HG02870 (cell line): ENCODE results near the gene LITAF.
A peak's percentile ranks its signal among the peaks of the same experiment; 100 is the strongest.
"Not testable (repeated sequence)": the region's sequence is repeated elsewhere in the genome, so short reads cannot be mapped to it uniquely, and the experiment has no call there.

Experiments
- ATAC-seq: cut with Tn5 transposase; IDR thresholded peaks from one replicate; pipeline ENCODE4 v1.9.1; 2021; ENCODE audit warnings: mild to moderate bottlenecking, moderate library complexity; ENCODE audit not compliant: unreplicated experiment

The LITAF gene

GRCh38 chr16:11601425-11601824 lies 14.7 kb upstream of the LITAF start:
- no peak for ATAC-seq

GRCh38 chr16:11599579-11599978 lies 12.9 kb upstream of the LITAF start:
- no peak for ATAC-seq

- ATAC-seq = no peak
Measured at GRCh38 chr16:11597235-11598095, 10.7 kb upstream of the LITAF start.

DNA sequence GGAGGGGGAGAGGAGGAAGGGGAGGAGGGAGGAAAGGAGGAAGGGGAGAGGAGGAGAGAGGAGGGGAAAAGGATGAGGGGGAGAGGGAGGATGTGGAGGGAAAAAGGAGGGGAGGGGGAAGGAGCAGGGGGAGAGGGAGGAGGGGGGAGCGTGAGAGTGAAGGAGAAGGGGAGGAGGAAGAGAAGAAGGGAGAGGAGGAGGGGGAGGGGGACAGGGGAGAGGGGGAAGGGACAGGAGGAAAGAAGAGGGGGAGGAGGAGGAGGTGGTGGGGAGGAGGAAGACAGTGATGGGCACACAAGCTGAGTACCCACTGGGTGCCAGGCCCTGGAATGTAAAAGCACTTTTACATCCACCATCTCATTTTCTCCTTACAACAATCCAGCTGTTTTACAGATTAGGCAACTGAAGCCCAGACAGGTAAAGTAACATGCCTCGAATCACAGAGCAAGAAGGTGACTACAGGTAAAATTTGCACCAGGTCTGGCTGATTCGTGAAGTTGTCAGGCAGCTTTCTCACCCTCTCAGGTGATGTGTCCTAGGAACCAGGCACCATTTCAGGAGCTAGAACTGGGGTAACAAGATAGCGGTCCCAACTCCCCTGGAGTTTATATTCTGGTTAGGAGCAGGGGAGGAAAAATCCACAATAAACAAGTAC lies 10.0 kb upstream of the LITAF start:
- ATAC-seq = no peak

DNA sequence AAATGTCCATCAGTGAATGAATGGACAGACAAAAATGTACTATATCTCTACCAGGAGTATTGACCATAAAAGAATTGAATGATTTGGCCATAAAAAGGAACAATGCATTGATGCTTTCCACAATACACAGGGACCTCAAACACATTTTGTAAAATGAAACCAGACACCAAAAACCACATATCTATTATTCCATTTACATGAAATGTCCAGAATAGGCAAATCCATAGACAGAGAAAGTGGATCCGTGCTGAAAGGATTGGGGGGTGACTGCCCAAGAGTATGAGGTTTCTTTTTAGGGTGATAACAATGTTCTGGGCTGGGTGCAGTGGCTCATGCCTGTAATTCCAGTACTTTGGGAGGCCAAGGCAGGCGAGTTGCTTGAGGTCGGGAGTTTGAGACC lies 6.9 kb upstream of the LITAF start:
- ATAC-seq = no peak

- ATAC-seq = not testable (repeated sequence)
Measured at GRCh38 chr16:11593076-11593475, 6.4 kb upstream of the LITAF start.

GRCh38 chr16:11591630-11592029 lies 4.9 kb upstream of the LITAF start:
- not testable (repeated sequence) for ATAC-seq

DNA sequence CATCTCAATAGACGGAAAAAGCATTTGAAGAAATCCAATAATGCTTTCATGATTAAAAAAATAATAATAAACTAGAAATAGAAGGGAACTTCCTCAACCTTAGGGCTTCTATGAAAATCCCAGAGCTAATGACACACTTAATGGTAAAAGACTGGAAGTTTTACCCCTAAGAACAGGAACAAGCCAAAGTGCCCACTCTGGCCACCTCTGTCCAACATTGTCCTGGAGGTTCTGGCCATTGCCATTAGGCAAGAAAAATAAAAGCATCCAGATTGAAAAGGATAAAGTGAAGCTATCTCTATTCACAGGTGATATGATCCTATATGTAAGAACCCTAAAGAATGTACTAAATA lies 2.5 kb upstream of the LITAF start:
- no peak for ATAC-seq

GRCh38 chr16:11588321-11589197 lies 1.8 kb upstream of the LITAF start:
- ATAC-seq = no peak

- no peak for ATAC-seq
Measured at GRCh38 chr16:11587643-11588247, 1.0 kb upstream of the LITAF start.

GRCh38 chr16:11586378-11586855 lies 302 bp downstream of the LITAF start:
- ATAC-seq = peak; percentile 15

GRCh38 chr16:11585460-11586377 lies 1.0 kb downstream of the LITAF start:
- no peak for ATAC-seq

- no peak for ATAC-seq
Measured at GRCh38 chr16:11583889-11584565, 2.7 kb downstream of the LITAF start.

- no peak for ATAC-seq
Measured at GRCh38 chr16:11583166-11583565, 3.6 kb downstream of the LITAF start.

DNA sequence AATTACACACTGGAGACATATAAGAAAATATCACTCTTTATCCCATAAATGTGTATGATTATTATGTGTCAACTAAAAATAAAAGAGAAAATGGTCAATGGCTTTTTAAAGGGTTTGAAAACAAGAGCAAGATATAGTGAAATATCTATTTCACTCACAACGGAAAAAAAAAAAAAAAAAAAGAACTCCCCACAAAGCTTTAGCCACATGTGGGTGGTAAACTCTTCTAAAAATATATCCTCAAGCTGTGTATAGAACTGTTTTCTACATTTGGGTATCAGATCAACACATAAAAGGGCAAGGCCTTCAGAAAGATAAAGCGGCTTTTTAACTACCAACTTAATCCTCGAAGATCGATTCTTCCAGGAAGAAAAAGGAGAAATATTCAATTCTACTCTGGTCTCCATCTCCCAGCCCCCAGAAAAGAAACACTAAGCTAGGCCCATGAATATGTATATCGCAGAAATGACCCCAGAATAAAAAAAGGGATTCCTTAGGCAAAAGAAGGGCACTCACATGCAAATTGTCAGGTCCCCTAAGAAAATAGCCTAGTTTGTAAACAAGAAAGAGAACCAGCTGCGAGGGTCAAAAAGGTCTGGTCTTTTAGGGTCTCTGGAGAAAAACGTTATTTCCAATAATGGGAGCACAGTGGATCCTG lies 4.4 kb downstream of the LITAF start:
- ATAC-seq = no peak

DNA sequence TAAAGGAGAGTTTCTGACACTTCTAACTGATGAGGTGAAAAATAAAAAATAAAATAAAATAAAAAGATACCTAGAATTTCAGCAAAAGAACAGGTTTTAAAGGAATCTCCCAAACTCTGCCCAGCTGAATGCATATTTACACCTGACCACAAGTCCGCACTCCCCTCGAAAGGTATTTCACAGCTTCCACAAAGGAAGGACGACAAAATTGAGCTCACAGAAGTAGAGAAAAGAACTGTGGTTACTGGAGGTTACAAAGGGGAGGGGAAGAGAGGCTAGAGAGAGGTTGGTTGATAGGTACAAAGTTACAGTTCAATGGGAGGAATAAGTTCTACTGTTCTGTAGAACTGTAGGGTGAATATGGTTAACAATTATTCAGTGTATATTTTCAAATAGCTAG lies 5.0 kb downstream of the LITAF start:
- ATAC-seq = no peak

DNA sequence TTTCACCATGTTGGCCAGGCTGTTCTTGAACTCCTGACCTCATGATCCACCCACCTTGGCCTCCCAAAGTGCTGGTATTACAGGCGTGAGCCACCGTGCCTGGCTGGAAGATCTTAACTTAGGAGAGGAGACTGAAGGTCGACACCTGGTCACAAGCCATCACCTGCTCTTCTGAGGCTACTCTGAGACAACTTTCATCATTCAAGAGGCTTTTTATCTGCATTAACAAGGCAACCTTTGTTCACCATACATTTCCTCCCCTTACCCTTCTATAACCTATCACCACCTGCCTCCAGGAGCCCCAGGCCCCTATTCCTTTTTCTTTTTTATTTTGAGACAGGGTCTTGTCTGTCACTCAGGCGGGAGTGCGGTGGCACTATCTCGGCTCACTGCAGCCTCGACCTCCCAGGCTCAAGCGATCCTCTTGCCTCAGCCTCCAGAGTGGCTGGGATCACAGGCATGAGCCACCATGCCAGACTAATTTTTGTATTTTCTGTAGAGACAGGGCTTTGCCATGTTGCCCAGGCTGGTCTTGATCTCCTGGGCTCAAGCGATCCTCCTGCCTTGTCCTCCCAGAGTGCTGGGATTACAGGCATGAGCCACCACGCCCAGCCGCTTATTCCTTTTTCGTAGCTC lies 6.2 kb downstream of the LITAF start:
- ATAC-seq = no peak

GRCh38 chr16:11577290-11577660 lies 9.4 kb downstream of the LITAF start:
- ATAC-seq = not testable (repeated sequence)
